WTC11 (cell line): ENCODE data around the gene MPZL3.

ENCODE experiments used
- NR2C2 ChIP-seq: sonication (generic); formaldehyde crosslinking; IDR thresholded peaks from 2 replicates; pipeline ENCODE4 v1.8.0; 2022; ENCODE audit warnings: mild to moderate bottlenecking, missing genetic modification reagents
- TF ChIP-seq, protein P1 (sequence below): fragments of 200-600 bp; IDR thresholded peaks from 2 replicates; pipeline ENCODE4 v1.8.0; 2022; ENCODE audit warnings: antibody characterized with exemption

DNA sequence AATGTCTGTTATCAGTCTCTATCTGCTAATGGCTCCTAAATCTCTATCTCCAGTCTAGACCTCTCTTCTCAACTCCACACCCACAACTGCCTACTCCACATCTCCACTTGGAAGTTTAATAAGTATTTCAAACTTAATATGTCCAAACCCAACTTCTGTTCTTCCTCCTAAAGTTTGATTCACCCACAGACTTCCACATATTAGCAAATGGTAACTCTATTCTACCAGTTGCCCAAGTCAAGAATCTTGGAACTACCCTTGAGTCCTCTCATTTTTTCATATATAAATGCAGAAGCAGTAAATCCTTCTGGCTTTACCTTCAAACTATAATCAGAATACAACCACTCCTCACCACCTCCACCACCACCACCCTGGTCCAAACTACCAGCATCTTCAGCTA is 20.7 kb downstream of the MPZL3 start:
- TF ChIP-seq, protein P1, sequence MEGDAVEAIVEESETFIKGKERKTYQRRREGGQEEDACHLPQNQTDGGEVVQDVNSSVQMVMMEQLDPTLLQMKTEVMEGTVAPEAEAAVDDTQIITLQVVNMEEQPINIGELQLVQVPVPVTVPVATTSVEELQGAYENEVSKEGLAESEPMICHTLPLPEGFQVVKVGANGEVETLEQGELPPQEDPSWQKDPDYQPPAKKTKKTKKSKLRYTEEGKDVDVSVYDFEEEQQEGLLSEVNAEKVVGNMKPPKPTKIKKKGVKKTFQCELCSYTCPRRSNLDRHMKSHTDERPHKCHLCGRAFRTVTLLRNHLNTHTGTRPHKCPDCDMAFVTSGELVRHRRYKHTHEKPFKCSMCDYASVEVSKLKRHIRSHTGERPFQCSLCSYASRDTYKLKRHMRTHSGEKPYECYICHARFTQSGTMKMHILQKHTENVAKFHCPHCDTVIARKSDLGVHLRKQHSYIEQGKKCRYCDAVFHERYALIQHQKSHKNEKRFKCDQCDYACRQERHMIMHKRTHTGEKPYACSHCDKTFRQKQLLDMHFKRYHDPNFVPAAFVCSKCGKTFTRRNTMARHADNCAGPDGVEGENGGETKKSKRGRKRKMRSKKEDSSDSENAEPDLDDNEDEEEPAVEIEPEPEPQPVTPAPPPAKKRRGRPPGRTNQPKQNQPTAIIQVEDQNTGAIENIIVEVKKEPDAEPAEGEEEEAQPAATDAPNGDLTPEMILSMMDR: no peak
- no peak for TF ChIP-seq NR2C2 (CRISPR knock-in tag)
